Lung microvascular endothelial cell (primary cell): ENCODE results near the gene NAPG. TPM values are rescaled to one million over a fixed set of nuclear protein-coding genes. Genes with fewer than 3 reads are reported as not detected.
"Not testable (repeated sequence)": the region's sequence is repeated elsewhere in the genome, so short reads cannot be mapped to it uniquely, and the experiment has no call there.

Experiments used
- DNase-seq, 2 donors: peaks; one replicate each; pipeline versions ENCODE4 v3.0.0 to v3.0.0-alpha.2; 2010; ENCODE audit warnings: low read depth in 2 of 2
- total RNA-seq: library from RNA; depleted of rRNA; stranded (reverse); fragments of >200 nt; gene quantifications from 2 replicates; pipeline ENCODE4 v1.2.1, GENCODE V29; 2014

Gene NAPG
- total RNA-seq, result 21.6 and 33.3 TPM in 2 replicates

DNA sequence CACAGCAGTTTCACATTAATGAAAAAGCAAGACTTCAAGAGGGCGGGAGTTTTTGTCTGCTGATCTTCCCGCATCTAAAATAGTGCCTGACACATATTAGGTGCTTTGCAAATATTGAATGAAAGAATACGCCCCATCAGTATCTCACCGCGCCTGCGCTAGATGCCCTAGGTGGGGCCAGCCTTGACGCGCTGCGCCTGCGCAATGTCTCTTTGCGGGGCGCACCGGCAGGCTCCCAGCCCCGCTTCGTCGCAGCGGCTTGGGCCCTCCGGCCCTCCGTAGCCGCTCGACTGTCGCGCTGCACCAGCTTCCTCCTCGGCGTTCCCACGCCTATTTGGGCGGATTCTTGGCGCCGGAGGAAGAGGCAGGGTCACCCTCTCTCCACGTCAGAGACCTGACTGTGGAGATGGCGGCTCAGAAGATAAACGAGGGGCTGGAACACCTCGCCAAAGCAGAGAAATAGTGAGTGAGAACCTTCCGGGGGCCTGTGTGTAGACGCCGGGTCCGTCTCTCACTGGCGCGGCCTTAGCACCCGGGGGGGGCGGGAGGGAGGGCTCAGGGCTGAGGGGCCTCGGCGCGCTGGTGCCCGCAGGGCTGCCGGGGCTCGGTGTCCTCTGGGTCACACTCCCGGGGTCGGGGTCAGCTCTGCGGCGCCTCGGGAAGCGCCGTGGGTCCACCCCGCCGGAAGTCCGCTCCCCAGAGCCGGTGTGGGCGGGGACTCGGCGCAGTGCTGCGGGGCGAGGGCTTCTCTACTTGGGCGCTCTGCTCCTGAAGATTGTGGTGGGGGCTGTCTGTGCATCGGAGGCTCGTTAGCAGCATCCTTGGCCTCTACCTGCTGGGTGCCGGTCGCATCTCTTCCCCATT, at the start of gene NAPG:
Gene NAPG (plus strand): TSS at position 331 of the 864 bp plus-strand sequence. CDS start 76 bp downstream, at position 407.
- peak; percentile 97 for DNase-seq

DNA sequence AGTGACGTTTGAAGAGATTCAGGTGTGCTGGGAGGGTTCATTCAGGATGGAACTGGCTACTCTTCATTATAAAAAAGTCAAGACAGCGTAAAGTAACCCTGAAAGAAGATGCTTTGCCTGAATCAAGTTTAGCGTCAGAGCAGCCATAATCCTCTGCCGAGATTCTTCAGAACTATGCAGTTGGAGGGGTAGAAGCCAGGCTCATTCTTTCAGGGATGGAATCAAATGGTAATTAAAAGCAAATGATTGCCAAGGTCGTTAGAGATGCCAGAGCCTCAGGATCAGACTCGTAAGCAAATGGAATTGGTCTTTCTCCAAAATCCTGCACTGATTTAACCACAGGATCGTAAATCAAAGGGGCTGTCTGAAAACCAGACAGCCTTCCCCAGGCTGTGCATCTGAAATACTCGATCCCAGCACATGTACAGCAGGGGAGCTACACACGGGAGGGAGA, 49.5 kb upstream of the NAPG start:
- no peak for DNase-seq

DNA sequence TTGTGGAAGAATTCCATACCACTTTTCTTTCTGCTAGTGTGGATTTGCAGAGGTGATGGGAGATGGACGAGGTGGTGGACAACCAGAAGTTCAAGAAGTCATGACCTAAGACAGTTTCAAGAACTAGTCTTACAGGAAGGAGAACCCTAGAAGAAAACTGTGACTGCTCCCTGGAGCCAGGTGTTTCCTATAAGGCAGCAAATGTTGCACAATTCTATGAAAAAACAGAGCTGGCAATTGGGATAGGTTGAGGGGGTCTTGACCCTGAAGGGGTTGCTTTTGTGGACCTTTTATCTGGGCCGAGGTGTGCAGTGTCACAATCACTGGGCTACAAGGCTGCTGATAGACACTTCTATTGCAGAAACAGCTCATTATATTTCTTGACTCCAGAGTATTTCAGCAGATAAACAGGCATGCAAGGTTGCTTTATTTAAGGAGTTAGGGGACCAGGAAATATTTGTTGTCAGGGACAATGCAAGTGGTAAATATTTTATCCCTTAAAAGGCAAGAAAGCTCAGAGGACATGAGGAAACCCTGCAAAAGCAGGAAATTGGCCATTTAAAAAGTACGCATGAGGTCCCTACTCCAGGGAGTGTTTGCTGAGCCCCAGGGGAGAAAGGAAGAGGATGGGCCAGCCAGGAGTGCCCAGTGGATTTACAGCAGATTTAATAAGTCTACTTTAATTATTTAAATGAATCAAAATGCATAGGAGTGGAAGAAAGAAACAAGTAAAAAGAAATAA, 48.5 kb upstream of the NAPG start:
- DNase-seq, result no peak

DNA sequence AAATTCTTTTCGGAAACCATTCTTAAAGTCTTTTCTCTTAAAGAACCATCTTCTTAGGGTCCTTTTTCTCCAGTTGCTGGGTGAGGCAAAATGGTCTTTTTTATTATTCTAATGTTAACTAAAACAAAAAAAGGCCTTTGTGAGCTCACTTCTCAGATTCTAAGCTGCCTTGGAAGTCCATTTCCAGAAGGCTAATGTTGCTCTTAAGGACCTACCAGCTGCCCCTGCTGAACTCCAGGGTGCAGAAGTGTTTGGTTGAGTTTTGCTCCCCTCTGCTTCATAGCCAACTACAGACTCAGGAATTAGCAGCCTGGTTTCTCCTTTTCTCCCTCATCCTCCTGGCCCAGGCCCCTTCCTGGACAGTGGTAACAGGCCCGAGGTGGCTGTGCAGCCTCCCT, 48.0 kb upstream of the NAPG start:
- no peak for DNase-seq

DNA sequence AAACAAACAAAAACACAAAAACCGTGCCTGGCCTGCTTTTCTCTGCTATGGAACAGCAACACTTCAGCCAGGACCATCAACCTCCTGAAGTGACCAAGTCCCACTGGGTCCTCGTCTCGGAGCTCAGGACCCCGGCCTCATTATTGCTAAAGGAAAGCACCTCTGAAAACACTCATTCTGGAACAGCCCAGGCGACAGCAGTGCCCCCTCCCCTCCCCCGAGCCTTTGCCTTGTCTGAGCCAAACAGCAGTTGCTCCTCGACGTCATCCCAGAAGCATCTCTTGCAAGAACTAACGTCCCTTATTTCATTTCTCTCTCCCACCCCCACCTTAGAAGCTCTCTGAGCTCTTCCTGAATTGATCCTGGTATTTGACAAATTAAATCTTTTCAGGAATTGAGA, 44.0 kb upstream of the NAPG start:
- no peak for DNase-seq

DNA sequence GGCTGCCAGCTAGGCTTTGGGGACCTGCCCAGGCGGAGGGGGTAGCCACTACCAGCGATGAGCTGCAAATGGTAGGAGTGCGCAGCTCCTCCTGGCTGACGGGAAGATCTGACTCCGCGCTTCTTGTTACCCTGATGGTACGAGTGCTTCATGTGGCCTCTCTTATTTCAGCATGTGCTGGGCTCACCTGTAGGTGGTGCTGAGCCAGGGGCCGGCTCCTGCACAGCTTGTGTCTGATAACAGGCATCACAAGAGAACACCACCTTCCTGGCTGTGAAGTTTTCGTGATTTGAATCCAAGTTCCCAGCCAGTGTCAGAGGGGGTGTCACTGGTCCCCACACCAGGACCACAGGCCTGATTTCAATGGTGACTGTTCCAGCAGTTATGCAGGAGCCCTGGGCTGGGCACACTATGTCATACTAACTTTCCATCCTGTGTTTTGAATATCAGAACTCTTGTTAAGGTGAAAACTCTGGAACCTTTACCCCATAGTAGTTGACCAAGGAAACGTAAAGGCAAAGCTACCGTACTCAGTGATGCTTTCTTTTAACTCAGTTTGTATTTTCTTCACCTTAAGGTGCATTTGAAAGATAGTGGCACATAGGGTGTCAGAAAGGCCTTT, 43.4 kb upstream of the NAPG start:
- DNase-seq, result no peak

DNA sequence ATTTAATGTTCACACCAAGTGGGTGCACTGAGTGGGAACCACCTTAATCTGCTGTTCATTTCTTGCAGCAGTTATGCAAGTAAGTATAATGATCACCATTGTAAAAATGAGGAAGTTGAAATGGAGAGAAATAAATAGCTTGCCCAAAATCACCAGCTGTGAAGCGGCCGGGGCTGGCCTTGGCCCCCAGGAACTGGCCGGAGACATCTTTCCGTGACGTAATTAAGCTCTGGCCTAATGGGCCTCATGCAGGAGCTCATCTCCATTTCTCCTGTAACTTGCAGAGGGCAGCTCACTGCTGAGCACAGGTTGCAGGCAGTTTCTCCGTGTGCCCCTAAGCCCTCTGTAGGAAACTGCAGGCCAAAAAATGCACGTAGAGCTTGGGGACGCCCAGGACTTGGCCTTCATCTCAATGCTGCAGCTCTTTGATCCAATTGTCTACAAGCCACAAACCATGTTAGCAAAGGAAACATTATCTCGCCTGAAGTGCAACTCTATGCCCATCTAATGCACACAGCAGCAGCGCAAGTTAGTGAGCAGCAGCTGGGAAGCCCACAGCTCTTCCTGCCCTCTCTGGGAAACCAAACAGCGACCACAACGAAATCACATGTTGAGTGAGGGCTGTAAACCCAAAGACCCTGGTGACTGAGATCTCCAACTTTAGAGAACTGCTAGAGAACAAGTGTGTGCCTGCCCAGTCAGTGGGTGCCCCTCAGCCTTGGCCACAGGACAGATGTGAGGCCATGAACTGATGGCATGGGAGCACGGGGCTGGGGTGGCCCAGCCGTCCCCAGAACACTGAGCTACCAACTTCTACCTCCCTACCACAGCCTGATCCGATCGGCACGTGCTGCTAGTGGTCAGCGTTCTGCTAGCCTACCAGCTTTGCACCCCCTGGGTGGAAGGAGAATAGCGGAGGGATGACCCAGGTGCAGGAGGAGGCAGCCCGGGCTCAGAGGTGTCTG, 42.6 kb upstream of the NAPG start:
- DNase-seq, result no peak

DNA sequence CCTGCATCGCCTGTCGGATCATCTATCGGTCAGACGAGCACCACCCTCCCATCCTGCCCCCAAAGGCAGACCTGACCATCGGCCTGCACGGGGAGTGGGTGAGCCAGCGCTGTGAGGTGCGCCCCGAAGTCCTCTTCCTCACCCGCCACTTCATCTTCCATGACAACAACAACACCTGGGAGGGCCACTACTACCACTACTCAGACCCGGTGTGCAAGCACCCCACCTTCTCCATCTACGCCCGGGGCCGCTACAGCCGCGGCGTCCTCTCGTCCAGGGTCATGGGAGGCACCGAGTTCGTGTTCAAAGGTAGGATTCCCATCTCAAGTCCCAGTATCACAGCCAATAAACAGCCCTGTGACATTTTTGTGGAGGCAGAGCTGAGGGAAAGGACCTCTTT, 40.4 kb upstream of the NAPG start:
- no peak for DNase-seq

DNA sequence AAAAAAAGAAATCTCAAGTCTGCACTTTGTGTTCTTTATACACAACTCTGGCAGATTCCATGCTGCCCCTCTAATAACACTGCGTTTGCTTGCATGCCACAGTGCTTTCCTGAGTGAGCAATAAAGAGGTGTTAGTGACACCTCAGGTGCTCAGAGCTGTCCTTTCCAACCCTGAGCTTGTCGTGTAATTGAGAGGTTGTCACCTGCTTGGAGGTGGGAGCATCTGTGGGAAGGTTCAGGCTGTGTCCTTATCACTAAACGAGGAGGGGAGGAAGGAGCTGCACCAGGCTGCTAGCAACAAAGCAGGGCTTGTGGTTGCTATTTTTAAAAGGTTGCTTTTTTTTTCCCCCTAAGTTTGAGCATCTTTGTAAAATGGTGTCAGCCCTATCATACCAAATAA, 39.5 kb upstream of the NAPG start:
- no peak for DNase-seq

DNA sequence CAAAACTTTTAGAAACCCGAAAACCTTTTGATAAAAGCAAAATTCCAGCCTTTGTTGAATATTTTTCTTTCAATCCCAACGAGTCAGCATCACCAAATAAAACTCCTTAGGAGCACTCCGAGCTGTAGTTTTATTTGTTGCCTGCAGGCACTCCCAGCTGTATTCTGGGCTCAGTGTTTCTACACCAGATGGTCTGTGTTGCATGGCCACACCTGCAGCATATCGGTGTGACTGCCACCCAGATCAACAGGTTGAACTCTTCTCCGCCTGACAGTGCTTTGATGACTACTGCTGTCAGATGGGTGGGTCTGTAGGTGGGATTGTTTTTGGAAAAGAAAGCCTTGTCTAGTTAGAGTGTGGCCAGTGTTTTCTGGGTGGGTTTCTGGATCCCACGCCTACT, 38.7 kb upstream of the NAPG start:
- no peak for DNase-seq

DNA sequence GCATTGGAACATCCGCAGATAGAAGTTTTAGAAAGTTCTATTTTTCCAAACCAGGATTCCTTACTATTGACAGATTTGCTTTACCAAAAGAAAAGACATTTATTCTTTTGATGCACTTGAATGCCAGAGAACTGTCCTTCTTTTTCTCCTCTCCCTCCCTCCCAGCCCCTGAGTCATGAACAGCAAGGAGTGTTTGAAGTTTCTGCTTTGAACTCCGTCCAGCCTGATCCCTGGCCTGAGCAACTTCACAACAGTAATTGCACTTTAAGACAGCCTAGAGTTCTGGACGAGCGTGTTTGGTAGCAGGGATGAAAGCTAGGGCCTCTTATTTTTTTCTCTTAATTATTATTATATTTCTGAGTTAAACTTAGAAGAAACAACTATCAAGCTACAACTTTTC, 37.8 kb upstream of the NAPG start:
- no peak for DNase-seq

DNA sequence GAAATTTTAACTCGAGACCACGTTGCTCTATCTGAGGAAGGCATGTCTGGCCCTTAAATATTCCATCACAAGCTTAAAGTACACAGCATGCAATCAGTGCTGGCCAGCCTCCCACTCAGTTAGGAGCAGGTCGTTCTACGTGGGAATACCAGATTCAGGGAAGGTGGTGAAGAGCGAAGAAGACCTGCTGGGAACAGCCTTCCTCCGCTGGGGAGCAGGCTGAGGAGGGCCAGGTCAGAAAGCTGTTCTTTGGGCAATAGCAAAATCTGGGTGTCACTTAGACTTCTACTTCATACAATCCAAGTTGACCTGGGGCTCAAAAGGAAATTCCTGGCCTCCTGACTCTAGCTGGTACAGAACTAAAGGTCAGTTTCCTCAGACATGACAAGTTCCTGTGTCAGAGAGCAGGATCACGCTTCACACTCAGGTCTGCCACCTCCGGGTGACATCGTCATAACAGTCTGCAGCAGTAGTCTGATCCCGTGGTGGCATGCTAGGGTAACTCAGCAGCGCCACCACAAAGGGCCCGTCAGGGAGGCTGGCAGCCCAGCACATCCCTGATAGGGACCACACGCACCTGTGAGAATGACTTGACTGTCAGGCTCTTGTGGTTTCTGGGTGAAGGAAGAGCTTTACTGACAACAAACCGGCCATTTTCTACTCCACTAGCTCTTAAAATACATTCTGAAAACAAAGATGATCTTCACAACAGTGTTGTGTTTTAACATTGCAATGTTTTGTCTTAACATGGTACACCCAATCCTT, 35.2 kb upstream of the NAPG start:
- peak in 1 of 2 donors; percentile 29 for DNase-seq

DNA sequence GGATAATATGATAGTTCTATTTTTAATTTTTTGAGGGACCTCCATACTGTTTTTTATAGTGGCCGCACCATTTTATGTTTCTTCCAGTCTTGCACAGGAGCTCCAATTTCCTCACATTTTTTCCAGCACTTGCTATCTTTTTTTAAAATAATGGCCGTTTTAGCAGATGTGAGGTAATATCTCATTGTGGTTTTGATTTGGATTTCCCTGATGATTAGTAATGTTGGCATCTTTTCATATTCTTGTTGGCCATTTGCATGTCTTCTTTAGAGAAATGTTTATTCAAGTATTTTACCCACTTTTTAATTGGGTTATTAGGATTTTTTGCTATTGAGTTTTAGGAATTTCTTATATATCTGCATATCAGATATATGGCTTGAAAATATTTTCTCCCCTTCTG, 29.9 kb upstream of the NAPG start:
- no peak for DNase-seq

DNA sequence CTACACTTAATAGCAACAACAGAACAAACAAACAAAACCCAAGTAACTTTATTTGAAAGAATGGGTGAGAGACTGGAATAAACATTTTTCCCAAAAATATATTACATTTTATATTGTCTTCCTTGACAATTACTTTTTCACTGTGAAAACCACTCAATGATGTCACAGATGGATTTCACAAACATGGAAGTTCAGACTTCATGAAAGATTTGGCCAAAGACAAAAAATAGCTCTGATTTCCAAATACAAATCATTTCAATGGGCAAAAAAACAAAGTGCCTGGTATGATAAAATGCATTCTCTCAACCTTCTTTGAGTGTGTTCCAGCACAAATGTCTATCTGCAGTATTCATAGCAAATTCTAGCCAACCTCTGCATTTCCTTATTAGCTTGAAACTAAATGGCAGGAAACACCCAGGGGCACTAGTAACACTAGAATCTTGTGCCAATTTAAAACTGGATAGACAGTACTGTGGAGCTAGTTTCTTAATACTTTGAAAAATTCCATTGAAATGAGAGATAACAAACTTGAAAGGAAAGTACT, 28.5 kb upstream of the NAPG start:
- DNase-seq, result no peak

DNA sequence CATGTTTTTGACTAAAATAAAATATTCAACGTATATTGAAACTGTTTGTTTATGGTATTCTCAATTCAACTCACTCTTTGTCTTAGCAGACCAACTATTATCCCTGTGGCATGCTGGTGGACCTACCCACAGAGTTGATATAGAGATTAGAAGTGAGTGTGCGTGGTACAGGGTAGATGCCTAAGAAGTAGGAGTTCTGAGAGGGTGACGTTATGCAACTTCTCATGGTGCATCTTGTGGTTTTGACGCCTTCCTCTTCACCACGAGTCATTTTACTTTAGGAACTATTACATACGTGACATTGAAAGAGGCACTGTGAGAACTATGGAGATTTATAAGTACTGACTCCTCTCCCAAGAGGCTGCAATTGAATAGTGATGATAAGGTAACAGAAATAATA, 26.6 kb upstream of the NAPG start:
- DNase-seq, result no peak

DNA sequence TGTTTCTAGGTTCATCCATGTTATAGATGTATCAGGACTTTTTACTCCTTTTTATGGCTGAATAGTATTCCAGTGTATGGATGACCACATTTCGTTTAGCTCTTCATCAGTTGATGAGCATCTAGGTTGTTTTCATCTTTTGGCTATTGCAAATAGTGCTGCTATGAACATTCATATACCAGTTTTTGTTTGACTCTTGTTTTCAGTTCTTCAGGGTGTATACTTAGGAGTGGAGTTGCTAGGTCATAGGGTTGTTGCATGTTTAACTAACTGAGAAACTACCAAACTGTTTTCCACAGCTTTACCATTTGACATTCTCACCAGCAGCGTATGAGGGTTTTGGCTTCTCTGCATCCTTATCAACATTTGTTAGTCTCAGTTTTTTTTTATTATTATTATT, 25.8 kb upstream of the NAPG start:
- DNase-seq, result no peak

DNA sequence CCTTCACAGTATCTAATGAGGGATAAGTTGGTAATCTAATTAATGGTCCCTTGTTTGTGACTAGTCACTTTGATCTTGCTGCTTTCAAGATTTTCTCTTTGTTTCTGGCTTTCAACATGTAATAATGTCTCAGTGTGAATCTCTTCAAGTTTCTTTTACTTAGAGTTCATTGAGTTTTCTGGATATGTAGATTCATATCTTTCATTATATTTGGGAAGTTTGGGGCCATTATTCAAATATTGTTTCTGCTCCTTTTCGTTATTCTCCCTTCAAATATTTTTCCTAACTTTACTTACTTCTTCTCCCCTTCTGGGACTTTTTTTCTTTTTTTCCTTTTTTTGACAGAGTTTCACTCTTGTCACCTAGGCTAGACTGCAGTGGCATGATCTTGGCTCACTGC, 21.1 kb upstream of the NAPG start:
- DNase-seq, result no peak

DNA sequence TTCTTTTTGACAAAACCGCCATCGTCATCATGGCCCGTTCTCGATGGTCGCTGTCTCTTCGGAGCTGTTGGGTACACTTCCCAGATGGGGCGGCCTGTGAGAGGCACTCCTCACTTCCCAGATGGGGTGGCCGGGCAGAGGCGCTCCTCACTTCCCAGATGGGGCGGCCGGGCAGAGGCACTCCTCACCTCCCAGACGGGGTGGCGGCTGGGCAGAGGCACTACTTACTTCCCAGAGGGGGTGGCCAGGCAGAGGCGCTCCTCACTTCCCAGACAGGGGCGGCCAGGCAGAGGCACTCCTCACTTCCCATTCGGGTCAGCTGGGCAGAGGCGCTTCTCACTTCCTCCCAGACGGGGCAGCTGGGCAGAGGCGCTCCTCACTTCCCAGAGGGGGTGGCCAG, 19.9 kb upstream of the NAPG start:
- not testable (repeated sequence) for DNase-seq

DNA sequence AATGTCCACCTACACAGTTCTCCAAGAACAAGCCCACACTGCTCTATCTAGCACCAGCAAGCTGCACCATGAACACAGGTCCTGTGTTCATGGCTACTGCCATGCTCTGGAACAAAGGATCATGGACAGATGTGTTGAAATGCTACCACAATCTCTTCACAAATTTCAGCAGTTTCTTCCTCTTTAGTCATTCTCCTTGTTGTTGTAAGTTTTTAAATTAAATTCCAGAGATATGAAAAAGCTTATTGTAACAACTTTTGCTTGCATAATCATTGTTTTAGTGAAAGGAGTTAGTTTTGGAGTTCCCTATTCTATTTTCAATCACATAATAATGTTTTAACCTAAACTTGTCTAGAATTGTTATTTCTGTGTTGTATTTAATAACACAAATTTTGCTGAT, 17.2 kb upstream of the NAPG start:
- DNase-seq, result no peak

DNA sequence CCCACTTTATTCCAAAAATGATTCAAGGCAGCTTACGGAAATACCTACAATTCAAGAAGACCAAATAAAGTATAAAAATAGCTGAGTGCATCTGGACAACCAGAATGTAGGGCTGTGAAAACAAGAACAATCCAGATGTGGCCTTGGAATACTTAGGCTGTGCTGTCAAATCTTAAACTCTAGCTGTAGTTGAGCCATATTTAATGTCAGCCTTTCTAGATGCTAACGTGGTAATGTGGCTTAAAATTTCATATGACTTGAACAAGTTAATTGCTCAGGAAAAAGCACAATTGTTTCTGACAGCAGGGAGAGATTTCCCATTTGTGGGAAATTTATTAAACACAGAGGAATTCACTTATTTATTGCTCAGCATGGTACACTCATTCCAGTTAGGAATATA, 14.6 kb upstream of the NAPG start:
- no peak for DNase-seq
